GM10248 (cell line): ENCODE results near the gene SOX5.

Experiments used
- CTCF ChIA-PET: fragments of 300-600 bp; sonication (Branson Sonifier 250); formaldehyde crosslinking; extraction: SDS; loops from one replicate; lab custom pipeline; 2021; ENCODE audit warnings: antibody characterized with exemption; lab: Yijun Ruan, JAX
- POLR2A ChIA-PET: fragments of 350-650 bp; sonication (Branson Sonifier 250); formaldehyde crosslinking; extraction: SDS; loops from one replicate; lab custom pipeline; 2020; ENCODE audit warnings: antibody characterized with exemption; lab: Yijun Ruan, JAX
- DNase-seq: peaks from one replicate; pipeline ENCODE4 v3.0.0; 2012; ENCODE audit errors: extremely low spot score
- TF ChIP-seq, protein P1 (sequence below): IDR thresholded peaks from 2 replicates; pipeline ENCODE4 v1.5.1; 2012; ENCODE audit warnings: mild to moderate bottlenecking, low read depth; ENCODE audit errors: extremely low read depth, missing control alignments, control extremely low read depth

The SOX5 gene

DNA sequence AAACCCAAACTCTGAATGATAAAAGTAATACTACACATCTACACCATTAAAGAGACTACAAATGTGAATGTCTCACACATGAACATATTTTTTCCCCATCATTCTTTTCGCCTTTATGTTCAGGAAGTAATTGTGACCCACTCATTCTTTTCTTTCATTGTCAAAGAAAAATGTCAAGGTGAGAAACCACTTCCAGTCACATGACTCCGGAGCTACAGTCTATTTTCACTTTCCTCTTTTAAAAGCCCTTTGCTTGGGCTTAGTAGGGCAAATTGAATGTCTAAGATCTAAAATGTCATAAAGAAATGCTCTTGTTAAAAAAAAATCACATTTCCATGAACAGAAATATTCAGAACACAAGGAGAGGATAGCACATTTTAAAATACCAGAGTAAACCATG, 461.3 kb downstream of the SOX5 start:
- no peak for DNase-seq
- CTCF ChIA-PET: no interaction called here
- TF ChIP-seq, protein P1, sequence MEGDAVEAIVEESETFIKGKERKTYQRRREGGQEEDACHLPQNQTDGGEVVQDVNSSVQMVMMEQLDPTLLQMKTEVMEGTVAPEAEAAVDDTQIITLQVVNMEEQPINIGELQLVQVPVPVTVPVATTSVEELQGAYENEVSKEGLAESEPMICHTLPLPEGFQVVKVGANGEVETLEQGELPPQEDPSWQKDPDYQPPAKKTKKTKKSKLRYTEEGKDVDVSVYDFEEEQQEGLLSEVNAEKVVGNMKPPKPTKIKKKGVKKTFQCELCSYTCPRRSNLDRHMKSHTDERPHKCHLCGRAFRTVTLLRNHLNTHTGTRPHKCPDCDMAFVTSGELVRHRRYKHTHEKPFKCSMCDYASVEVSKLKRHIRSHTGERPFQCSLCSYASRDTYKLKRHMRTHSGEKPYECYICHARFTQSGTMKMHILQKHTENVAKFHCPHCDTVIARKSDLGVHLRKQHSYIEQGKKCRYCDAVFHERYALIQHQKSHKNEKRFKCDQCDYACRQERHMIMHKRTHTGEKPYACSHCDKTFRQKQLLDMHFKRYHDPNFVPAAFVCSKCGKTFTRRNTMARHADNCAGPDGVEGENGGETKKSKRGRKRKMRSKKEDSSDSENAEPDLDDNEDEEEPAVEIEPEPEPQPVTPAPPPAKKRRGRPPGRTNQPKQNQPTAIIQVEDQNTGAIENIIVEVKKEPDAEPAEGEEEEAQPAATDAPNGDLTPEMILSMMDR: no peak
- POLR2A ChIA-PET: no interaction called here

DNA sequence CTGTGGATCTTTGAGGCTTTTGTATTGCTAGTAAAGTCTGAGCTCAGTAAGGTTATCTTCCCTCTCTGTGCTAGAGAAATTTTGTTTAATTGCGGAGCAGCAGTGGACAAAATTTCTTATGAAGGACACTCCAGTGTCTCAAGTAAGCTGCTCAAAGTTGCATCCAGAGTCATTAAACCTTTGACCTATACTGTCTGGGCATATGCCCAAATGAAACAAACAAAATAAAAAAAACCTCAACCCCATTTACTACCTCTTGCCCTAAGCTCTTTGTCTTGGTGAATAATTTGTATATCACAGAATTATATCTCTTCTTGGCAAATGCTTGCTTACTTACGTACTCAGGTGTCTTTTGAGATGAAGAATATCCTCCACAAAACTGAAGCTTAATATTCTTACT, 465.2 kb downstream of the SOX5 start:
- POLR2A ChIA-PET: no interaction called here
- no peak for DNase-seq
- CTCF ChIA-PET: interaction anchor here (0.9 to 1.1 kb wide), 2 partner anchors 9 to 12 kb away, joined by 3 read pairs; no protein-coding TSS in a partner anchor
- TF ChIP-seq, protein P1: no peak

DNA sequence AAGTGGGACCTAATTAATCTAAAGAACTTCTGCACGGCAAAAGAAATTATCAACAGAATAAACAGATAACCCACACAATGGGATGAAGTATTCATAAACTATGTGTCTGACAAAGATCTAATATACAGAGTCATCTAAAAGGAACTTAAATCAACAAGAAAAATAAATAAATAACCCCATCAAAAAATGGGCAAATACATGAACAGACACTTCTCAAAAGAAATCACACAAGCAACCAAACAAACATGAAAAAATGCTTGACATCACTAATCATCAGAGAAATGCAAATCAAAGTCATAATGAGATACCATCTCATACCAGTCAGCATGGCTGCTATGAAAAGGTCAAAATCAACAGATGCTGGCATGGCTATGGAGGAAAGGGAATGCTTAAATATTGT, 466.9 kb downstream of the SOX5 start:
- ChIA-PET CTCF (interaction anchor here (1.1 kb wide), 1 partner anchor 10 kb away, joined by 4 read pairs; no protein-coding TSS in a partner anchor), POLR2A (no interaction called here)
- no peak for DNase-seq
- TF ChIP-seq, protein P1: no peak
